Spleen (tissue), 11 donors: ENCODE measurements around the gene TEX36. TPM values are rescaled to one million over a fixed set of nuclear protein-coding genes. Genes with fewer than 3 reads are reported as not detected.

Source experiments
- DNase-seq: peaks from one replicate; pipeline ENCODE4 v3.0.0-alpha.2; 2020
- H3K27ac ChIP-seq, 8 donors: fragments of 200-600 bp; sonication (generic) in 7 of 8; 1 replicate in 4 of 8; 2 replicates in 4 of 8; pipeline versions ENCODE4 v1.5.0 to v1.8.0; 2016 to 2021; ENCODE audit warnings: inconsistent platforms in 4 of 8, mild to moderate bottlenecking in 4 of 8, moderate library complexity in 1 of 8
- H3K27me3 ChIP-seq, 7 donors: fragments of 200-600 bp; sonication (generic) in 6 of 7; replicated peaks in 1 of 7; 1 replicate in 4 of 7; 2 replicates in 3 of 7; pipeline versions ENCODE4 v1.5.0 to v1.8.0; 2016 to 2021; ENCODE audit warnings: inconsistent platforms in 3 of 7, mild to moderate bottlenecking in 1 of 7
- H3K36me3 ChIP-seq, 6 donors: fragments of 200-600 bp; sonication (generic) in 5 of 6; 1 replicate in 4 of 6; 2 replicates in 2 of 6; pipeline versions ENCODE4 v1.5.0 to v1.8.0; 2016 to 2021; ENCODE audit warnings: inconsistent platforms in 2 of 6
- H3K4me1 ChIP-seq, 6 donors: fragments of 200-600 bp; sonication (generic) in 5 of 6; 1 replicate in 3 of 6; 2 replicates in 3 of 6; pipeline versions ENCODE4 v1.5.0 to v1.8.0; 2016 to 2021; ENCODE audit warnings: inconsistent platforms in 3 of 6
- H3K4me3 ChIP-seq, 8 donors: fragments of 200-600 bp; sonication (generic) in 7 of 8; 1 replicate in 4 of 8; 2 replicates in 4 of 8; pipeline versions ENCODE4 v1.5.0 to v1.8.0; 2016 to 2021; ENCODE audit warnings: inconsistent platforms in 4 of 8, mild to moderate bottlenecking in 4 of 8, moderate library complexity in 2 of 8
- H3K9me3 ChIP-seq, 8 donors: fragments of 200-600 bp; sonication (generic) in 7 of 8; 1 replicate in 4 of 8; 2 replicates in 4 of 8; pipeline versions ENCODE4 v1.5.0 to v1.8.0; 2016 to 2021; ENCODE audit warnings: inconsistent platforms in 4 of 8
- CTCF ChIP-seq, 11 experiments: fragments of 200-600 bp in 7 of 11; fragments of 450-650 bp in 4 of 11; sonication (generic) in 4 of 11; IDR thresholded peaks in 8 of 11; conservative IDR thresholded peaks in 3 of 11; 1 replicate in 7 of 11; 2 replicates in 4 of 11; pipeline versions ENCODE4 v1.4.0 to v1.8.0; 2016 to 2021; ENCODE audit warnings: antibody characterized with exemption in 11 of 11, inconsistent platforms in 4 of 11, mild to moderate bottlenecking in 1 of 11
- POLR2A ChIP-seq, 3 donors: fragments of 450-650 bp; IDR thresholded peaks; one replicate each; pipeline ENCODE4 v1.5.1; 2017; ENCODE audit warnings: antibody characterized with exemption in 3 of 3, mild to moderate bottlenecking in 1 of 3
- POLR2AphosphoS5 ChIP-seq, 3 donors: sonication (generic); formaldehyde crosslinking; IDR thresholded peaks; one replicate each; pipeline ENCODE4 v1.5.1; 2017; ENCODE audit warnings: antibody characterized with exemption in 3 of 3
- WGBS, 5 donors: extraction: QIAGEN DNeasy Blood & Tissue Kit in 3 of 5; methylation state at CpG; one replicate each; pipeline versions ENCODE4 v1.1.5 to v1.1.7; 2013 to 2018; 5-methylcytosine and 5-hydroxymethylcytosine counted together
- intact Hi-C: fragments of 100-400 bp; cut with DNase I; formaldehyde crosslinking; loops from one replicate; pipeline ENCODE4 v1.15.0; 2023; ENCODE audit warnings: low total_unique reads
- polyA plus RNA-seq, 3 donors: library from polyadenylated mRNA; stranded (reverse); fragments of 200-250 nt; gene quantifications; one replicate each; pipeline ENCODE4 v1.2.1, GENCODE V29; 2013
- total RNA-seq, 7 donors: library from RNA; depleted of rRNA in 3 of 7; stranded (reverse); fragments of >200 nt in 3 of 7; fragmentation: NEBNext Ultra II Directional in 4 of 7; extraction: Animal tissue kit (Norgen Biotek cat#: 25700) in 4 of 7; gene quantifications; one replicate each; pipeline versions ENCODE4 v1.1.0 to v1.2.1, GENCODE V29; 2016 to 2021
- donor health status: healthy with polysubstance abuse.
- donor health status: DM: no; HTN: no; CAD: no; lungs with moderate emphysema.
- donor health status: DM: no; HTN: no; CAD: no.
- donor health status: Bipolar disorder and iron deficiency.
- donor health status: healthy.
- donor health status: DM: no; HTN: no; CAD: no.
- donor health status: DM: yes; HTN: yes; CAD: no.

The TEX36 gene
- total and polyA plus RNA-seq, 10 donors: not detected

GRCh38 chr10:125683821-125684220 lies 858 bp upstream of the TEX36 start:
- Histone ChIP-seq H3K4me1 (no peaks in the 10 kb centered on the region), H3K4me3 (no peak overlapping the region), H3K36me3 (no peaks in the 10 kb centered on the region), H3K9me3 (peaks cover 0 to 6% (median 0%) of the 10 kb centered on the region in 8 donors), H3K27me3 (peaks cover 0 to 26% (median 0%) of the 10 kb centered on the region in 7 donors), H3K27ac (no peak overlapping the region)
- 68 to 83% (median 80%) methylated on average over 7 of the region's 7 CpGs for WGBS, 5 donors
- intact Hi-C loops: no loop called here
- TF ChIP-seq POLR2A (IDR thresholded peaks at IDR 0.05) (no peak), POLR2AphosphoS5 (IDR thresholded peaks at IDR 0.05) (no peak), CTCF (IDR thresholded peaks at IDR 0.05 in 8 of 11, conservative IDR thresholded peaks at IDR 0.05 in 3 of 11) (no peak)
- DNase-seq: no peak

- DNase-seq: no peak
- no peaks in the 10 kb centered on the region for H3K36me3 ChIP-seq
- TF ChIP-seq POLR2A (IDR thresholded peaks at IDR 0.05): no peak
- no peak for TF ChIP-seq CTCF (IDR thresholded peaks at IDR 0.05 in 8 of 11, conservative IDR thresholded peaks at IDR 0.05 in 3 of 11)
- no peak for TF ChIP-seq POLR2AphosphoS5 (IDR thresholded peaks at IDR 0.05)
- peaks cover 0 to 24% (median 0%) of the 10 kb centered on the region in 7 donors for H3K27me3 ChIP-seq
- intact Hi-C loops: no loop called here
- no peaks in the 10 kb centered on the region for H3K4me1 ChIP-seq
- no peak overlapping the region for H3K4me3 ChIP-seq
- no peak overlapping the region for H3K27ac ChIP-seq
- 63 to 78% (median 68%) methylated on average over 11 of the region's 11 CpGs for WGBS, 5 donors
- H3K9me3 ChIP-seq: peaks cover 3 to 49% (median 39%) of the 10 kb centered on the region in 8 donors
Measured at GRCh38 chr10:125679436-125679835, 3.5 kb downstream of the TEX36 start.

GRCh38 chr10:125672884-125673283 lies 10.1 kb downstream of the TEX36 start:
- Histone ChIP-seq H3K27ac (no peak overlapping the region), H3K36me3 (no peaks in the 10 kb centered on the region), H3K4me3 (no peak overlapping the region), H3K9me3 (peaks cover 3 to 61% (median 49%) of the 10 kb centered on the region in 8 donors), H3K27me3 (peaks cover 0 to 6% (median 0%) of the 10 kb centered on the region in 7 donors), H3K4me1 (no peaks in the 10 kb centered on the region)
- no peak for TF ChIP-seq POLR2AphosphoS5 (IDR thresholded peaks at IDR 0.05)
- TF ChIP-seq POLR2A (IDR thresholded peaks at IDR 0.05): no peak
- TF ChIP-seq CTCF (IDR thresholded peaks at IDR 0.05 in 8 of 11, conservative IDR thresholded peaks at IDR 0.05 in 3 of 11): no peak
- WGBS, 5 donors: 65 to 96% (median 89%) methylated on average over 1 of the region's 1 CpG
- DNase-seq: no peak
- intact Hi-C loops: no loop called here

- no peaks in the 10 kb centered on the region for H3K27me3 ChIP-seq
- TF ChIP-seq POLR2AphosphoS5 (IDR thresholded peaks at IDR 0.05) (no peak), POLR2A (IDR thresholded peaks at IDR 0.05) (no peak), CTCF (IDR thresholded peaks at IDR 0.05 in 8 of 11, conservative IDR thresholded peaks at IDR 0.05 in 3 of 11) (no peak)
- DNase-seq: no peak
- intact Hi-C loops: no loop called here
- no peak overlapping the region for H3K27ac ChIP-seq
- 80 to 96% (median 88%) methylated on average over 2 of the region's 2 CpGs for WGBS, 5 donors
- H3K36me3 ChIP-seq: no peaks in the 10 kb centered on the region
- peaks cover 0 to 20% (median 10%) of the 10 kb centered on the region in 8 donors for H3K9me3 ChIP-seq
- H3K4me1 ChIP-seq: no peaks in the 10 kb centered on the region
- H3K4me3 ChIP-seq: no peak overlapping the region
Measured at GRCh38 chr10:125662584-125662983, 20.4 kb downstream of the TEX36 start.
